BE2C (cell line): ENCODE data around the gene ZSCAN1.

Source experiments
- DNase-seq: peaks from one replicate; pipeline ENCODE4 v3.0.0-alpha.2; 2020
- H3K27me3 ChIP-seq: fragments of 250-450 bp; sonication (Bioruptor Pico); 2 replicates; pipeline ENCODE4 v1.5.1; 2020; ENCODE audit warnings: mild to moderate bottlenecking
- H3K36me3 ChIP-seq: fragments of 250-450 bp; sonication (Bioruptor Pico); 2 replicates; pipeline ENCODE4 v1.5.1; 2020; ENCODE audit warnings: mild to moderate bottlenecking
- H3K4me1 ChIP-seq: fragments of 250-450 bp; sonication (Bioruptor Pico); 2 replicates; pipeline ENCODE4 v1.5.1; 2020
- H3K4me3 ChIP-seq: 2 replicates; pipeline ENCODE4 v1.5.1; 2011; ENCODE audit warnings: low read depth, low read length
- H3K9me3 ChIP-seq: fragments of 250-450 bp; sonication (Bioruptor Pico); 2 replicates; pipeline ENCODE4 v1.5.1; 2020
- CTCF ChIP-seq: IDR thresholded peaks from 2 replicates; pipeline ENCODE4 v1.5.1; 2012; ENCODE audit warnings: mild to moderate bottlenecking, low read depth, low read length

The ZSCAN1 gene

GRCh38 chr19:58053480-58054156, 19.8 kb downstream of the ZSCAN1 start:
- Histone ChIP-seq H3K4me3 (no peak overlapping the region), H3K4me1 (no peaks in the 10 kb centered on the region), H3K36me3 (no peaks in the 10 kb centered on the region), H3K9me3 (peaks cover 2% of the 10 kb centered on the region), H3K27me3 (no peaks in the 10 kb centered on the region)
- no peak for TF ChIP-seq CTCF
- no peak for DNase-seq

- no peaks in the 10 kb centered on the region for H3K4me1 ChIP-seq
- H3K9me3 ChIP-seq: peaks cover 7% of the 10 kb centered on the region
- no peak overlapping the region for H3K4me3 ChIP-seq
- no peak for DNase-seq
- TF ChIP-seq CTCF: no peak
- no peaks in the 10 kb centered on the region; the same call in 1 of the 2 replicates for H3K36me3 ChIP-seq
- no peaks in the 10 kb centered on the region for H3K27me3 ChIP-seq
Observed at GRCh38 chr19:58054901-58055874, 21.4 kb downstream of the ZSCAN1 start.

GRCh38 chr19:58056261-58056660, 22.4 kb downstream of the ZSCAN1 start:
- no peaks in the 10 kb centered on the region; the same call in 1 of the 2 replicates for H3K36me3 ChIP-seq
- H3K4me3 ChIP-seq: no peak overlapping the region
- TF ChIP-seq CTCF: no peak
- H3K4me1 ChIP-seq: no peaks in the 10 kb centered on the region
- no peaks in the 10 kb centered on the region for H3K27me3 ChIP-seq
- no peak for DNase-seq
- peaks cover 7% of the 10 kb centered on the region for H3K9me3 ChIP-seq

GRCh38 chr19:58056861-58057260, 23.0 kb downstream of the ZSCAN1 start:
- no peak for DNase-seq
- no peaks in the 10 kb centered on the region for H3K4me1 ChIP-seq
- H3K27me3 ChIP-seq: no peaks in the 10 kb centered on the region
- H3K9me3 ChIP-seq: peaks cover 7% of the 10 kb centered on the region
- TF ChIP-seq CTCF: no peak
- no peak overlapping the region for H3K4me3 ChIP-seq
- H3K36me3 ChIP-seq: no peaks in the 10 kb centered on the region; the same call in 1 of the 2 replicates

GRCh38 chr19:58058467-58058866, 24.6 kb downstream of the ZSCAN1 start:
- Histone ChIP-seq H3K27me3 (no peaks in the 10 kb centered on the region), H3K4me1 (no peaks in the 10 kb centered on the region), H3K4me3 (peak overlapping the region; percentile 54), H3K36me3 (no peaks in the 10 kb centered on the region; the same call in 1 of the 2 replicates), H3K9me3 (peaks cover 7% of the 10 kb centered on the region)
- no peak for DNase-seq
- no peak for TF ChIP-seq CTCF
